Measurements from ENCODE around the gene POLR2C. TPM values are rescaled to one million over a fixed set of nuclear protein-coding genes. Genes with fewer than 3 reads are reported as not detected.
A peak's percentile ranks its signal among the peaks of the same experiment; 100 is the strongest.

Gene POLR2C
- total RNA-seq, 1 donor from 2014 or later: 65.7 TPM

DNA sequence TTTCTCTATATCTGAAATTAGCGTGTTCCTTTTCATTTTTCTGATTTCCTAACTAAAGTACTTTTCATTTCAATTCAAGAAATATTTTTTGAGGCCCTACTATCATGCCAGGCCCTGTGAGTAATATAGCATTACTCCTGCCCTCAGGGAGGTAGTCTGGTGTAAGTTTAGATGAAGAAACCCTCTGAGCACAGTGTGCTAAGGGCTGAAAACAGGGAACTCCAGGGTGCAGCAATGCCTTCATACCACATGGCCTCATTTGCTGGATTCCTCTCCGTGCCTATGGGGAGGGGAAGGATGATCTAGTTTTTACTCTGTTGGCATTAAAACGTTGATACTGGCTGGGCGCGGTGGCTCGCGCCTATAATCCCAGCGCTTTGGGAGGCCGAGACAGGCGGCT, 10.5 kb upstream of the POLR2C start:
- DNase-seq (ENCODE audit: low spot score): no peak

DNA sequence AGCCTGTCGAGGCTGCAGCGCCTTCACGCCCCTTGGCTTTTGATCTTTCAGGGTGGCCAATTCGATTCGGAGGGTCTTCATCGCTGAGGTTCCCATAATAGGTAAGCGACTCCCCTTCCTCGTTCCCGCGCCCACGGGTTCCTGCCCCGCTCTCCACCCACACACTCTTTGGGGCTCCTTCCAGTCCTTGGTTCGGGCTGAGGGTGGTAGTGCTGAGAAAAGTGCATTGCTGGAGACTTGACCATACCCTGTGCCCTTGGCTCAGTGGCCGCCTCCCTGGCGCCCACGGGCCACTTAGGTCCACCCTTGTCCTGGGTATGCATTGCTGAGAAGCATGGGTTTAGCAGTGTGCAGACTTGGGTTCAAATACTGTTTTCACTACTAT, 491 bp downstream of the POLR2C start:
- DNase-seq (ENCODE audit: low spot score): no peak

- DNase-seq (ENCODE audit: low spot score): no peak
Observed at GRCh38 chr16:57464523-57464922, 2.0 kb downstream of the POLR2C start.

DNA sequence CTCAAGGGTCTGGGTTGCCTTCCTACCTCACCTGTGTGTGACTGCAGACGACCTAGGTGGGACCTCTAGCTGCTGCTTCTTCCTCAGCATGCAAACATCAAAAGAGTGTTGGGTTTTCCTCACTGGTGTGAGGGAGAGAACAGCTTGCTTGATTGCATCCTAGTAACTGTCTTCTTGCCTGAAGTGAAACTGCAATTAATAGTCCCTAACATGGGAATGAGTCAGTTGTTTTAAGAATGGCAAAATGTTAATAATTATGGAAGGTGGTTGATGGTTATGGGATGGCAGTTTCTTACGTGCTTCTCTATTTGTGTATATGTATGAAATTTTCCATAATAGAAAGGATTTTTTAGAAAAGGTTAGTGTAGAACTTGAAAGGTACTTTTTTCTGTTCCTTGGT, 5.9 kb downstream of the POLR2C start:
- DNase-seq (ENCODE audit: low spot score): no peak

GRCh38 chr16:57469046-57469445, 6.6 kb downstream of the POLR2C start:
- no peak for DNase-seq (ENCODE audit: low spot score)

- DNase-seq (ENCODE audit: low spot score): no peak
Observed at GRCh38 chr16:57469917-57470470, 7.5 kb downstream of the POLR2C start.

DNA sequence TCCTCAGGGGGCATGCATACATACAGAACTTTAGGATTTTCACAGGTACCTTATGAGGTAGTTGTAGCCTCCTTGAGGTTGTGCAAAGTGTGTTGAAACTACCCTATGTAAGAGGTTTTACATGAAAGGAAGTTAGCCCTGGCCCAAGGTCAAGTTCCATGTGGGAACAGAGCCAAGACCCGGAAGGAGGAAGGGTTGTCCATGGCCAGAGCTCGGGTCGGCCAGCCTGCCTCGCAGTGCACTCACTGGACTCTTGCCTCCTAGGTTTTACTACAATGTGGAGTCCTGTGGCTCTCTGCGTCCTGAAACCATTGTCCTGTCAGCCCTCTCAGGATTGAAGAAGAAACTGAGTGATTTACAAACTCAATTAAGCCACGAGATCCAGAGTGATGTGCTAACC, 8.2 kb downstream of the POLR2C start:
- DNase-seq (ENCODE audit: low spot score): peak; percentile 57

DNA sequence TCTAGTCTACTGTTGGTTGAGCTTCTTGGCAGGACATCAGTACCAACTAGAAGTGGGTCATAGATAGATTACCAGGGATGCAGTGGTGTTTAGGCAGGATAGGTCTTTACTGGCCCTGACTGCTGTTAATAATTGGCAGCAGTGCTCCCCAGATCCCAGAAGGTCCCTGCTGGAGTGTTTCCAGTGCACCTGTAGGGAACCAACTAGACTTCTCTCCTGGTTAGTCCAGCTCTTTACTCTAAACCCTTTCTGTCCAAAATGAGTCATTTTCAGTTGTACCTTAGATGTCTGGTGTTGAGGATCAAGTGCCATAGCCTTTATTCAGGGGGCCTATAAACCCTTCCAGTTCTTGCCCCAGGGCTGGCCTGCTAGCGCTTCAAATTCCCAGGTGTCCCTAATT, 8.7 kb downstream of the POLR2C start:
- DNase-seq (ENCODE audit: low spot score): no peak

- peak; percentile 72 for DNase-seq (ENCODE audit: low spot score)
Observed at GRCh38 chr16:57471852-57472664, 9.6 kb downstream of the POLR2C start.

DNA sequence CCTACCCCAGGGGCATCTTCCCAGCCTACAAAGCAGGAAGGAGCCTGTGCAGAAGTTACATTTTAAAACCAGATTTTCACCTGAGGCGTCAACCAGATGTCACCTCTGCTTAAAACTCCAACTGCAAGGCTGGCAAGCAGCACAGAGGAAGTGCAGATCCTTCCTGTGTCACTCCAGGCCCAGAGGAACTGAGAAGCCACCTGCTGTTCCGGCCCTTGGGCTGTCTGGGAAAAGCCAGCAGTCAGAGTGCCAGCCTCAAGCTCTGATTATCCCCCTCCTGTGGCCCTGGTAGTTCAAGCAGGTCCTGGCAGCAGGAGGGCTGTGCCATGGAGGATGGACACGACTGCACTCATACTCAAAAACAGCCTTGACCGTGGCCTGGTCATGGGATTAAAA, 10.2 kb downstream of the POLR2C start:
- DNase-seq (ENCODE audit: low spot score): no peak

DNA sequence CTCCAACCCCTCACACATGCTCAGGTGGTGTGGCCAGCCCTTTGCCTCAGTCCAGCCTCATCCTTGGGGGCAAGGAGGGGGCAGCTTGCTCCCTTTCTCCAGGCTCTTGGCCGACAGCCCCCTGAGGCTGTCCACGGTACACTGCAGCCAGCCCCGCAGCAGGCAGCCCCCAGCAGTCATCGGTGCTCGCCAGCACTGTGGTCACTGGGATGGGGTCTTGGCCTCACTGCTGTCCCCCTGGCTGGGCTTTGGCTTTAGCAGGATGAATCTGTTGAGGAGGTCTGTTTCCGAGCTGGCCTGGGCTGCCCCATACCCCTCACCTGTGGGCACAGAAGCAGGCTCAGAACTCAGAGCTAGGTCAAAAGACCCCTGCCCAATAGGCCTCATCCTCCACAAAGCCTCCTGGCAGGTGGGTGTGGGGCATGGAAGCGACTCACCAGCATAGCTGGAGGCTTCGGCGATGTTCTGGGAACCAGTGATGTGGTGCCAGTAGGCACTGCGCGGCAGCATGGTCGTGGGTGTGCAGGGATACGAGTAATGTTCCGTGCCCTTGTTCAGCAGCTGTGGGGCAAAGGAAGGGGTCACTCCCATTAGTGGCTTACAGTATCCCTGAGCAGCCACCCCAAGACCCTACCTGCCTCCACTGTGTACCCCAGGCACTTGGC, 10.8 kb downstream of the POLR2C start:
- no peak for DNase-seq (ENCODE audit: low spot score)

- no peak for DNase-seq (ENCODE audit: low spot score)
Observed at GRCh38 chr16:57473906-57474305, 11.4 kb downstream of the POLR2C start.

DNA sequence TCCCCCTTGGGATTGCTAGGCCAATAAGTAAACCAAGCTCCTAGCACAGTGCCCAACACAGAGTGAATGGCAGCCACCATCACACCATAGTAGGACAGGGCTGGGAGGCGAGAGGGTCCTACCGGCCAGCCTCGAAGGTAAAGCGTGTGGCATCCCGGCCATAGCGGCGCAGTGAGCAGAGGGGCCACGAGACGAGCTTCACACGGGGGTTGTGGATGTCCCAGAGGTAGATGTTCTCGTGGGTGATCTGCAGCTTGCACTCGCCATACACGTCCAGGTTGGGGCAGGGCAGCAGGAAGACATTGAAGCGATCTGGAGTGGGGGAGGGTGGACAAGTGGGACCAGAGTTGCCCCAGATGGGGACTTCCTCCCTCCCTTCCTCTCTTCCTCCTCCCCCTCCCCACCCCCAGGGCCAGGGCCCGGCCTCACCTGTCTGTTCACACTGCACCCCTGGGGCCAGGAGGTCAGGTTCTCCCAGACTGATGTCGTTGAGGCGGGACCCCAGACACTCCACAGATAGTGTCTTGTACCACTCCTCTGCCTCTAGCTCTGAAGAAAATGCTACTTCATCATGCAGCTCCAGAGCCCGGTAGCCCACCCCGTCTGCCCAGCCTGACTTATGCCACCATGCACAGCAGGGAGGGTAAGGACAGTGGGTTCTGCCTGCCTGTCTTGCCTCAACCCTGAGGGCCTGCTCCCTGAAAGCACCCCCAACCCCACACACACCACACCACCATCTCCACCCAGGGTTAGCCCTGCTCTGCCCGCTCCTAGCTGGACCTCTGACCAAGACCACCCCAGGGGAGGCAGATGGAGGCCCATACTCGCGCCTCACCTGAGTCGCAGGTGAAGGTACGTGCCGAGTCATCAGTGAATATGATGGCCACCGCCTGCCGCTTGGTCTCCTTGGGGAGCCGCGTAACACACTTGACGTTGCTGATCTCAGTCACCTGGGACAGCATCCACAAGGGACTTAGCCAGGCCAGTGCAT, 12.5 kb downstream of the POLR2C start:
- DNase-seq (ENCODE audit: low spot score): no peak

DNA sequence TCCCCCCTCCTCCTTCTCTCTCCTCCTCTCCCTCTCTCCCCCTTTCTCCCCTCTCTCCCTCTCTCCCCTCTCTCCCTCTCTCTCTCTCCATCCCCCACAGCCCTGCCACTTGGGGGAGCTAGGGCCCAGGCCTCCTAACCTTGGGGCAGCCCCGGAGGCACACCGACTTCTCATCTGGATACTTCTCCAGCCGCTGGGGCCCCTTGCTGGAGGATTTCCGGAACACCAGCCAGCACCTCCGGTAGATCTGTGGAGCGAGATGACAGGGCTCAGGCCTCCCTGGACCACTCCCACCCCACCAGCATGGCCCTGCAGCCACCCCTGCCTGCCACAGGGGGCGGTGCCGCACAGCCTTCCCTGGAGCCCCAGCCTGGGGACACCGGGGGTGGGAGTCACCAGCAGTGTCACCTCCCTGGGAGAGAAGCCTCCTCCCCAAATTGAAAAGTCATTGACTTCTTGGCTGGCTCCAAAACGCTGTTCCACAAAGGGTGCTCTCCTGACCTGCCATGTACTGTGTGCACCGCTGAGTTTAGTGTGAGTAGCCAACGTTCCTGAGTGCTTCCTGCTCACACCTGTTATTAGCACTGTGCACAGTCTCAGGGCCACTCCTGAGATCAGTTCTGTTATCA, 13.3 kb downstream of the POLR2C start:
- DNase-seq (ENCODE audit: low spot score): no peak

DNA sequence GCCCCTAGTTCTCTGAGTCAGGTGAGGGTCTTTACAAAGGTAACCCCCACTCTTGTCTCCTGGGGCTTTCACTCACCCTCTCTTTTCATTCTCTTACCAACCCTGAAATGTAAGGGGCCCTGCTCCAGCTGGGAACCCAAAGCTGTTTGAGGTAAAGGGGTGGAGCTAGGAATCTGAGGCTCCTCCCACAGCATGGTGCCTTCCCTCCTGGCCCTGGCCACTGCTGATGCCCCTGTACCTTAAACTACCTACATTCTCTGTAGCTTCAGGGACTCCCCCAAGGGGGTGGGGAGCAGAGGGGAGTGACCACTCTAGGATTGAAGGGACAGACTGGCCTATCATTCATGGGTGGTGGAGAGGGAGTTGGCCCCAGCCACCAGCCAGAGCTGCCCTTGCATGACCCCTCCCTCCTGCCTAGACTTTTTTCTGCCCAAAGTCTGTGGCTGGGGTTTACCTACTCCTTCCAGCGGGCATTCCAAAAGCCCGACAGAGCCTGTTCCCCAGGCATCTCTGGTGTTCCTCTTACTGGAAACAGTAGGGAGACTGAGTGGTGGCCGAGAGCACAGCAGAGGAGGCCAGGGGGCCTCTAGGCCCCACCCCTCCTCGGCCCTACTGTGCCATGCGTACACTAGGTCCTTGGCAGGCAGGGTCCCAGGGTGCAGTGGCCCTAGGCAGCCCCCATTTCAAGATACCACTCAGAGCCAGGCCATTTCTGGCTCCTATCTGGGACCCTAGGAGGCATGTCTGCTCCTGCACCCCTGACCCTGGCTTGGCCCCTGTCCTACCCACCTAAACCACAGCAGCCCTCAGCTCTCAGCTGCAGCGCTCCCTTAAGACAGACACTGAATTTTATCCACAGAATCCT, 14.3 kb downstream of the POLR2C start:
- DNase-seq (ENCODE audit: low spot score): no peak

DNA sequence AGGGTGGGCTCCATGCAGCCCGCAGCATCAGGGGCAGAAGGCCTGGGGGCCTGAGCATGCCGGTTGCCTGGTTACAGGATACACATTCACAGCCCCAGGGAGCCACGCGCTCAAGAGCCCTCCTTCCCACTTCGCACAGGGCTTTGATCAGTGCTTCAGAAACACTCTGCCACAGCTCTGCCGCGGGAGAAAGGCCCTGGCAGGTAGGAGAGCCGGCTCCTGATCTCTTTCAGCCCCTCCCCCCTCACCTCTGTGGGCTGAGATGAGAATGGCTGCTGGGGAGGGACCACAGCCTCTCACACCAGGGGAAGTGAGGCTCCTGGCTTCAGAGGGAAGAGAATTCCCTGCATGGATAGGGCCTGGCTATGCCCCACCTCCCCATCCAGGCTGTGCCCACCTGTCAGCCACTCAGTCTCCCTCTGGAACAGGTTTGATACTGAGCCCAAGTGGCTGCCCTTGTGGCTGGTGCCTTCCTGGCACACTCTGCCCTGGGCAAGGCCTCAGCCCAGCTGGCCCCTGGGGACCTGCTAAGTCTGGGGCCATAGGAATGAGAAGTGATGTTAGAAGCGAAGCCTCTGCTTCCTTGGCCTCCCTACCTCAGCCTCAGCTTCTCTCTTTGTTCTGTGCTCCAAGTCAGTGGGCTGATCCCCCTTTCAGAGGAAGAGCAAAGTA, 15.2 kb downstream of the POLR2C start:
- no peak for DNase-seq (ENCODE audit: low spot score)

DNA sequence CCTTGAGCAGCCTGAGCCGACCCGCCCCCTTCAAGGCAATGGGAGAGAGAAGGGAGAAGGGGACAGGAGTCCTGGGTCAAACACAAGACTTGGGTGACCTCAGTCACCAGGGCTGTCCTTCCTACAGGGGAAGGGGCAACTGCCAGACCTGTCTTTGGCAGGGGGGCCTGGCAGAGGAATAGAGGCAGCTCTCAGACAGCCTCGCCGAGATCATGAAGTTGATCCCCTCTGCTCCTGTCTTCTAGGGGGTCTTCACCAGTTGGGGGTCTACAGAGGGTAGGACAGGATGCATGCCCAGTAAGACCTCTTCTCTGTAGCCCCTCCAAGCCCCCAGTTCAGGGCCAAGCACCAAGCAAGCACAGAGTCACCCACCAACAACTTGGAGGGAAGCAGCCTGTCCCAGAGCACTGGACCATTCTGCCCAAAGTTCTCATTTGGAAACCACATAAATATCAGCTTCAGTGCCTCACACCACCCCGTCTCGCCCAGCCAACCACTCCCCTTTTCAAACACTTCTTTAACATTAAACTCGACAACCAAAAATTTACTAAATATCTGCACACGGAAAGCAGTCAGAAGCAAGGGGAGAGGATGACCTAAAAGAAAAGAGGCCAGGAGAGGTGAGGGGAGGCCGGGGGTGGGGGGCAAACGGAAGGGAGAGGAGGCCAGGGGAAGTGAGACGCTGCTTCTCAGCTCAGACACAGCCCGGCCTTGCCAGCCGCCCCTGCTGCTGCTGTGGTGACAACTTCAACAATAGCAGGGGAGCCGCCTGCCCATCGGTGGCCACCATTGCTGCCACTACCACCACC, 16.1 kb downstream of the POLR2C start:
- no peak for DNase-seq (ENCODE audit: low spot score)

DNA sequence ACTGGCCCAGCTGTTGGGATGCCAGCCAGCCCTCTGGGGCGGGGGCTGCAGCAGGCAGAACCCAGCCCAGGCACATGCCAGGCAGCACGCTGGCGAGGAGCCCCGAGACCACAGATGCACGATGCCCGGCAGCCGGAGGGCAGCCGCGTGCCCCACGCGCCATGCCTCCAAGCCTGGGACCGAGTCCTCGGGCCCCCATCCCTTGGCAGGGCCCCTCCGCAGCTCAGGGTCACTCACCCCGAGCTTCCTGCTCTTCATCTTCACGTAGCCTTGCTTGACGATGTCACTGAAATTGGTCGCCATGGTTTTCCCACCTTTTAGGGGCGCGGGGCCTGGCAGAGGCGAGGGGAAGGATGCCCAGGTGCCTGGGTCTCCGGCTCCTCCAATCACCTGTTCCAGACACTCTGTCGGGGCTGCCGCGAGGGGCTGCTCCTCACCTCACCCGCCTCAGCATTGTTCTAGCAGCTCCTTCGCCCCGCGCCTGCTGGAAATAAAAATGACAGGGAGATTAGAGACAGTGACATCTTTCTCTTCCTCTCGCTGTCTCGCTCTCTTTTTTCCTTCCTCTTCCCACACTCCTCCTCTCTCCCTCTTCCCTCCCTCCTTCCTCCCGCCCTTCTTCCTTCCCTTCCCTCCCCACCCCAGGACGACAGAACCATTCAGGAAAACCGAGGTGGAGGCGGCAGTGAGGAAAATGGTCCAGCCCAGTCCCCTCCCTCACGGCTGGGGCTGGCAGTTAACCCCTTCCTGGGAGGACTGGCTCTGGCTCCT, 16.9 kb downstream of the POLR2C start:
- DNase-seq (ENCODE audit: low spot score): peak; percentile 67

Data from mucosa of gallbladder (tissue), 1 donor.